GM19324 (cell line): ENCODE measurements around the gene PDPK1.
"Not testable (repeated sequence)": the region's sequence is repeated elsewhere in the genome, so short reads cannot be mapped to it uniquely, and the experiment has no call there.

ENCODE experiments used
- ATAC-seq: cut with Tn5 transposase; IDR thresholded peaks from one replicate; pipeline ENCODE4 v1.9.1; 2021; ENCODE audit warnings: mild to moderate bottlenecking, moderate library complexity; ENCODE audit not compliant: unreplicated experiment, low FRiP score

The PDPK1 gene

GRCh38 chr16:2604016-2604369 lies 66.2 kb downstream of the PDPK1 start:
- ATAC-seq, result not testable (repeated sequence)

- not testable (repeated sequence) for ATAC-seq
These were observed 69.0 kb downstream of the PDPK1 start for GRCh38 chr16:2606820-2607219.

- not testable (repeated sequence) for ATAC-seq
These were observed 71.5 kb downstream of the PDPK1 start for GRCh38 chr16:2609345-2609744.

- ATAC-seq, result no peak
These were observed 72.1 kb downstream of the PDPK1 start for GRCh38 chr16:2609827-2610470.

GRCh38 chr16:2610781-2611498 lies 73.1 kb downstream of the PDPK1 start:
- no peak for ATAC-seq

GRCh38 chr16:2611499-2611862 lies 73.7 kb downstream of the PDPK1 start:
- ATAC-seq, result no peak

- ATAC-seq, result not testable (repeated sequence)
These were observed 74.1 kb downstream of the PDPK1 start for GRCh38 chr16:2611877-2612276.

GRCh38 chr16:2613251-2613650 lies 75.4 kb downstream of the PDPK1 start:
- not testable (repeated sequence) for ATAC-seq

GRCh38 chr16:2614761-2615191 lies 77.0 kb downstream of the PDPK1 start:
- ATAC-seq, result no peak

- ATAC-seq, result not testable (repeated sequence)
These were observed 81.1 kb downstream of the PDPK1 start for GRCh38 chr16:2618964-2619363.

GRCh38 chr16:2619628-2620027 lies 81.8 kb downstream of the PDPK1 start:
- not testable (repeated sequence) for ATAC-seq

- not testable (repeated sequence) for ATAC-seq
These were observed 83.0 kb downstream of the PDPK1 start for GRCh38 chr16:2620870-2621269.

- ATAC-seq, result not testable (repeated sequence)
These were observed 83.6 kb downstream of the PDPK1 start for GRCh38 chr16:2621395-2621794.

- ATAC-seq, result not testable (repeated sequence)
These were observed 89.3 kb downstream of the PDPK1 start for GRCh38 chr16:2627075-2627474.

GRCh38 chr16:2631203-2631602 lies 93.4 kb downstream of the PDPK1 start:
- not testable (repeated sequence) for ATAC-seq

GRCh38 chr16:2632291-2632690 lies 94.5 kb downstream of the PDPK1 start:
- ATAC-seq, result not testable (repeated sequence)

GRCh38 chr16:2639071-2639721 lies 101.4 kb downstream of the PDPK1 start:
- not testable (repeated sequence) for ATAC-seq

- ATAC-seq, result not testable (repeated sequence)
These were observed 101.9 kb downstream of the PDPK1 start for GRCh38 chr16:2639722-2640072.

GRCh38 chr16:2642561-2642960 lies 104.7 kb downstream of the PDPK1 start:
- ATAC-seq, result not testable (repeated sequence)

GRCh38 chr16:2644754-2645453 lies 107.1 kb downstream of the PDPK1 start:
- not testable (repeated sequence) for ATAC-seq
